ENCODE results near the gene KCNQ1OT1. TPM values are rescaled to one million over a fixed set of nuclear protein-coding genes. Genes with fewer than 3 reads are reported as not detected.

KCNQ1OT1 gene
- polyA plus RNA-seq, 1 of the 3 experiments (the other 2 are of a cell fraction) = 0.03 TPM

GRCh38 chr11:2713661-2714462 lies 14.1 kb upstream of the KCNQ1OT1 start:
- ChIA-PET POLR2A (no interaction called here), CTCF (interaction anchor here (0.6 to 1.5 kb wide), 4 partner anchors 20 to 181 kb away, joined by 3 to 4 read pairs (median 3); partner anchors contain the start of gene CDKN1C)
- no peaks in the 10 kb centered on the region for H3K36me3 ChIP-seq (replicated peaks in 1 of 2; ENCODE audit: control insufficient read depth in 1 of 2, insufficient read depth in 2 of 2, low read length in 1 of 2)
- H3K9me3 ChIP-seq = 0 out of 2 replicates have a peak, but pooled peaks cover 3% of the 10 kb centered on the region
- no peak overlapping the region for H3K4me2 ChIP-seq
- peaks cover 0 to 75% of the 10 kb centered on the region in 2 experiments; a peak in 1 of 4 replicates for H3K4me1 ChIP-seq (ENCODE audit: control insufficient read depth in 1 of 2, insufficient read depth in 2 of 2, low read depth in 1 of 2, low read length in 1 of 2)
- no peak overlapping the region for H2AFZ ChIP-seq (ENCODE audit: low read depth)
- H3K79me2 ChIP-seq (ENCODE audit: insufficient read depth) = no peaks in the 10 kb centered on the region
- no peaks in the 10 kb centered on the region for H3K27me3 ChIP-seq (ENCODE audit: insufficient read depth)
- TF ChIP-seq EP300 (IDR thresholded peaks at IDR 0.05; ENCODE audit: borderline replicate concordance in 1 of 2, low read depth in 1 of 2, low read length in 1 of 2) (peak in 1 of 2 experiments; percentile 9; a peak in 1 of 4 replicates), GATA2 (CRISPR knock-in tag; IDR thresholded peaks at IDR 0.05) (no peak)
- no peak overlapping the region for H3K9ac ChIP-seq
- H4K20me1 ChIP-seq (ENCODE audit: insufficient read depth) = no peaks in the 10 kb centered on the region
- H3K9me2 ChIP-seq = no peaks in the 10 kb centered on the region
- DNase-seq = peak; percentile 66
- 64% methylated on average over 20 of the region's 26 CpGs for WGBS (ENCODE audit: low lambda C conversion rate)
- peak overlapping the region in 1 of 2 experiments; percentile 76; a peak in 2 of 4 replicates for H3K27ac ChIP-seq (ENCODE audit: low read depth in 2 of 2, low read length in 1 of 2)
- no peak overlapping the region for H3K4me3 ChIP-seq (ENCODE audit: low read depth in 2 of 2, low read length in 1 of 2)
- H3F3A ChIP-seq (replicated peaks; ENCODE audit: insufficient read depth) = no peaks in the 10 kb centered on the region

DNA sequence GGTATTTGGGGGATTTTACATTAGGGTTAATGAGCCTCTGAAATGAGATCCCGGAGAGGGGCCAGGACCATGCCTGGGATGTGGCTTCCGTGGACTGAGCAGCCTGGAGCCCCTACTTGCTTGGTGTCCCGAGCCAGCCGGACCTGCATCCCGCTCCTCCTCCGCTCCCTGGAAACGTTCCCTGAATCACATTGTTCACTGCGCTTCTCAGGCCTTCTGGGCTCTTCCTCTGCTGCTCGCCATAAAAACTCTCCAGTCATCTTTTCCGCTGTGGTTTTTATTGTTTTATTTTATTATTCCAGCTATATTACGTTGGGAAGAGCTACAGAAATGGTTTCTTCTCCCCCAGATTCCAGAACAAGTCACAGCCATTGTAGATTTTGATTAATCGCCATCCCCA lies 13.3 kb upstream of the KCNQ1OT1 start:
- H3K27me3 ChIP-seq (ENCODE audit: insufficient read depth) = no peaks in the 10 kb centered on the region
- no peak overlapping the region for H3K9ac ChIP-seq
- DNase-seq = no peak
- 67% methylated on average over 11 of the region's 12 CpGs for WGBS (ENCODE audit: low lambda C conversion rate)
- TF ChIP-seq GATA2 (CRISPR knock-in tag; IDR thresholded peaks at IDR 0.05) = no peak
- TF ChIP-seq RFX5 (IDR thresholded peaks at IDR 0.05; ENCODE audit: low read length) = no peak
- TF ChIP-seq CHD2 (IDR thresholded peaks at IDR 0.05; ENCODE audit: low read length, partially characterized antibody) = no peak
- H3K4me3 ChIP-seq (ENCODE audit: low read depth in 2 of 2, low read length in 1 of 2) = no peak overlapping the region
- H4K20me1 ChIP-seq (ENCODE audit: insufficient read depth) = no peaks in the 10 kb centered on the region
- H3K9me3 ChIP-seq = 0 out of 2 replicates have a peak, but pooled peaks cover 3% of the 10 kb centered on the region
- peak overlapping the region in 1 of 2 experiments; percentile 76; a peak in 2 of 4 replicates for H3K27ac ChIP-seq (ENCODE audit: low read depth in 2 of 2, low read length in 1 of 2)
- no peak overlapping the region for H2AFZ ChIP-seq (ENCODE audit: low read depth)
- no peaks in the 10 kb centered on the region for H3K9me2 ChIP-seq
- no peak overlapping the region for H3K4me2 ChIP-seq
- CTCF ChIA-PET = interaction anchor here (0.6 to 1.1 kb wide), 4 partner anchors 21 to 178 kb away, joined by 3 read pairs; partner anchors contain the start of gene CDKN1C
- H3K36me3 ChIP-seq (replicated peaks in 1 of 2; ENCODE audit: control insufficient read depth in 1 of 2, insufficient read depth in 2 of 2, low read length in 1 of 2) = no peaks in the 10 kb centered on the region
- POLR2A ChIA-PET = no interaction called here
- no peaks in the 10 kb centered on the region for H3K79me2 ChIP-seq (ENCODE audit: insufficient read depth)
- peaks cover 0 to 75% of the 10 kb centered on the region in 2 experiments; a peak in 1 of 4 replicates for H3K4me1 ChIP-seq (ENCODE audit: control insufficient read depth in 1 of 2, insufficient read depth in 2 of 2, low read depth in 1 of 2, low read length in 1 of 2)
- H3F3A ChIP-seq (replicated peaks; ENCODE audit: insufficient read depth) = no peaks in the 10 kb centered on the region

DNA sequence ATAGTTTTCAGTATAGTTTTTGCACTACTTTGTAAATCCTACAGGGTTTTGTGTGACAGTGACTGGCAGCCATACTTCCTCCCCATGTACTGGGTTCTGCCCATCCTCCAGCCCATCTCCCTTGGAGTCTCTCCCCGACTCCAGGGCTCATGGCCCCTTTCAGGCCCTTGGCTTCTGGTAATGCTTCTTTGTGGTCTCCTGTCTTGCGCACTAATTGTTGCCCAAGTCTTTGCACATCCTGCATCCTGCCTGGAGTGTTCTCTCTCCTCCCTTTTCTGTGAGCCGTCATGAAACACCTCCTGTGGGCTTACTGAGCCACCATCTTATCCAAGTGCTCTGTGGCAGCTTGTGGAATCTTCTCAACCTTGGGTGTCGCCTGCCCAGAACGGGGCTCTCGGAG lies 11.4 kb upstream of the KCNQ1OT1 start:
- DNase-seq = no peak
- no peak overlapping the region for H3K4me3 ChIP-seq (ENCODE audit: low read depth in 2 of 2, low read length in 1 of 2)
- no peaks in the 10 kb centered on the region for H4K20me1 ChIP-seq (ENCODE audit: insufficient read depth)

More for the DNA sequence above, 11.4 kb upstream of the KCNQ1OT1 start:
- no peaks in the 10 kb centered on the region for H3F3A ChIP-seq (replicated peaks; ENCODE audit: insufficient read depth)
- TF ChIP-seq MXI1 (IDR thresholded peaks at IDR 0.05; ENCODE audit: low read depth, low read length) (no peak), FOXJ3 (CRISPR knock-in tag; IDR thresholded peaks at IDR 0.05) (no peak), REST (IDR thresholded peaks at IDR 0.05; ENCODE audit: low read depth, low read length) (no peak), POLR2AphosphoS5 (IDR thresholded peaks at IDR 0.05; ENCODE audit: low read depth, low read length) (no peak)
- no peaks in the 10 kb centered on the region for H3K36me3 ChIP-seq (replicated peaks in 1 of 2; ENCODE audit: control insufficient read depth in 1 of 2, insufficient read depth in 2 of 2, low read length in 1 of 2)
- POLR2A ChIA-PET = no interaction called here
- peaks cover 0 to 62% of the 10 kb centered on the region in 2 experiments; a peak in 1 of 4 replicates for H3K4me1 ChIP-seq (ENCODE audit: control insufficient read depth in 1 of 2, insufficient read depth in 2 of 2, low read depth in 1 of 2, low read length in 1 of 2)
- no peak overlapping the region for H3K4me2 ChIP-seq
- H3K9ac ChIP-seq = no peak overlapping the region
- no peak overlapping the region for H2AFZ ChIP-seq (ENCODE audit: low read depth)
- H3K9me2 ChIP-seq = no peaks in the 10 kb centered on the region
- H3K79me2 ChIP-seq (ENCODE audit: insufficient read depth) = no peaks in the 10 kb centered on the region
- H3K9me3 ChIP-seq = 0 out of 2 replicates have a peak, but pooled peaks cover 3% of the 10 kb centered on the region
- H3K27me3 ChIP-seq (ENCODE audit: insufficient read depth) = no peaks in the 10 kb centered on the region
- no peak overlapping the region for H3K27ac ChIP-seq (ENCODE audit: low read depth in 2 of 2, low read length in 1 of 2)
- CTCF ChIA-PET = interaction anchor here (0.8 to 0.9 kb wide), 2 partner anchors 180 to 406 kb away, joined by 3 read pairs; no protein-coding TSS in a partner anchor
- WGBS (ENCODE audit: low lambda C conversion rate) = 72% methylated on average over 6 of the region's 6 CpGs

All from SK-N-SH (cell line).